SU-DHL-6 (cell line): ENCODE data around the gene PRAMEF5.
"Not testable (repeated sequence)": the region's sequence is repeated elsewhere in the genome, so short reads cannot be mapped to it uniquely, and the experiment has no call there.

ENCODE experiments used
- EZH2phosphoT487 ChIP-seq: fragments of 200-600 bp; sonication (generic), shearing (Covaris generic); conservative IDR thresholded peaks from 2 replicates; pipeline ENCODE4 v1.6.1; 2018; ENCODE audit warnings: mild to moderate bottlenecking, antibody characterized with exemption, low read length, moderate library complexity, mixed read lengths
- TF ChIP-seq, protein P1 (sequence below): fragments of 200-600 bp; sonication (generic); IDR thresholded peaks from one replicate; pipeline ENCODE4 v1.5.1; 2017; ENCODE audit warnings: antibody characterized with exemption, mild to moderate bottlenecking, low read length, moderate library complexity; ENCODE audit not compliant: insufficient read depth, poor library complexity, severe bottlenecking

DNA sequence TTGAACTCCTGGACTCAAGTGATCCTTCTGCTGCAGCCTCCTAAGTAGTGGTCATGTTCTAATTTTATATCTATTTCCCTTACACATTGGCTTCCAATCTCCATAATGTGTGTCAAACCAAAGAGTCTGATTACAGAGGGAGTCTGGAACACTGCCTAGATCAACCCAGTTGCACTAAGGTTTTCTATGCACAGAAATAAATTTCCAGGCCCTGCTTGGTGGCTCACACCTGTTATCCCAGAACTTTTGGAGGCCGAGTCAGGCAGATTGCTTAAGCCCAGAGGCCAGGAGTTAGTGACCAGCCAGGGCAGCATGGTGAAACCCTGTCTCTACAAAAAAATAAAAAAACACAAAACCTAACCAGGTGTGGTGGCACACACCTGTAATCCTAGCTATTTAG lies 19.9 kb upstream of the PRAMEF5 start:
- TF ChIP-seq, protein P1, sequence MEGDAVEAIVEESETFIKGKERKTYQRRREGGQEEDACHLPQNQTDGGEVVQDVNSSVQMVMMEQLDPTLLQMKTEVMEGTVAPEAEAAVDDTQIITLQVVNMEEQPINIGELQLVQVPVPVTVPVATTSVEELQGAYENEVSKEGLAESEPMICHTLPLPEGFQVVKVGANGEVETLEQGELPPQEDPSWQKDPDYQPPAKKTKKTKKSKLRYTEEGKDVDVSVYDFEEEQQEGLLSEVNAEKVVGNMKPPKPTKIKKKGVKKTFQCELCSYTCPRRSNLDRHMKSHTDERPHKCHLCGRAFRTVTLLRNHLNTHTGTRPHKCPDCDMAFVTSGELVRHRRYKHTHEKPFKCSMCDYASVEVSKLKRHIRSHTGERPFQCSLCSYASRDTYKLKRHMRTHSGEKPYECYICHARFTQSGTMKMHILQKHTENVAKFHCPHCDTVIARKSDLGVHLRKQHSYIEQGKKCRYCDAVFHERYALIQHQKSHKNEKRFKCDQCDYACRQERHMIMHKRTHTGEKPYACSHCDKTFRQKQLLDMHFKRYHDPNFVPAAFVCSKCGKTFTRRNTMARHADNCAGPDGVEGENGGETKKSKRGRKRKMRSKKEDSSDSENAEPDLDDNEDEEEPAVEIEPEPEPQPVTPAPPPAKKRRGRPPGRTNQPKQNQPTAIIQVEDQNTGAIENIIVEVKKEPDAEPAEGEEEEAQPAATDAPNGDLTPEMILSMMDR = not testable (repeated sequence)
- TF ChIP-seq EZH2phosphoT487 = not testable (repeated sequence)
